Testis (tissue), 3 donors: Measurements from ENCODE around the gene CRYM. TPM values are rescaled to one million over a fixed set of nuclear protein-coding genes. Genes with fewer than 3 reads are reported as not detected.

Experiments used
- DNase-seq: peaks from one replicate; pipeline ENCODE4 v3.0.0-alpha.2; 2019
- H3K27ac ChIP-seq, 2 donors: fragments of 200-600 bp; sonication (generic); one replicate each; pipeline ENCODE4 v1.5.1; 2019
- H3K27me3 ChIP-seq: fragments of 200-600 bp; sonication (generic); one replicate; pipeline ENCODE4 v1.5.1; 2019
- H3K36me3 ChIP-seq: fragments of 200-600 bp; sonication (generic); one replicate; pipeline ENCODE4 v1.5.1; 2017; ENCODE audit warnings: low read depth; ENCODE audit errors: missing control alignments
- H3K4me1 ChIP-seq: fragments of 200-600 bp; sonication (generic); one replicate; pipeline ENCODE4 v1.5.1; 2019
- H3K4me3 ChIP-seq, 2 donors: fragments of 200-600 bp; sonication (generic); one replicate each; pipeline ENCODE4 v1.5.1; 2017 to 2019
- H3K9me3 ChIP-seq: fragments of 200-600 bp; sonication (generic); one replicate; pipeline ENCODE4 v1.5.1; 2017
- CTCF ChIP-seq, 3 experiments: fragments of 450-650 bp in 2 of 3; fragments of 200-600 bp in 1 of 3; sonication (generic) in 1 of 3; IDR thresholded peaks; one replicate each; pipeline ENCODE4 v1.5.1; 2016 to 2019; ENCODE audit warnings: antibody characterized with exemption in 3 of 3, mild to moderate bottlenecking in 2 of 3, moderate library complexity in 1 of 3
- POLR2A ChIP-seq: fragments of 450-650 bp; IDR thresholded peaks from one replicate; pipeline ENCODE4 v1.6.1; 2017; ENCODE audit warnings: antibody characterized with exemption, mild to moderate bottlenecking, moderate library complexity
- WGBS, 2 donors: methylation state at CpG; one replicate each; pipeline ENCODE4 v1.1.5; 2018; 5-methylcytosine and 5-hydroxymethylcytosine counted together
- intact Hi-C: fragments of 100-400 bp; cut with DNase I; formaldehyde crosslinking; loops from one replicate; pipeline ENCODE4 v1.15.1; 2023; ENCODE audit warnings: low total_unique reads
- polyA plus RNA-seq: library from polyadenylated mRNA; stranded (reverse); fragments of 350-450 nt; fragmentation: Illumina TruSeq; extraction: RNeasy Lipid Tissue Mini Kit (QIAGEN cat#74804); gene quantifications from one replicate; pipeline ENCODE4 v1.2.3, GENCODE V29; 2014; ENCODE audit warnings: low read depth, low replicate concordance; ENCODE audit not compliant: insufficient read depth
- total RNA-seq, 2 donors: library from RNA; depleted of rRNA; stranded (reverse); fragments of >200 nt; gene quantifications; one replicate each; pipeline ENCODE4 v1.2.3, GENCODE V29; 2016

Gene CRYM
- total and polyA plus RNA-seq, 3 donors from 2014 or later, result 11.1 to 63.4 (median 14.6) TPM

DNA sequence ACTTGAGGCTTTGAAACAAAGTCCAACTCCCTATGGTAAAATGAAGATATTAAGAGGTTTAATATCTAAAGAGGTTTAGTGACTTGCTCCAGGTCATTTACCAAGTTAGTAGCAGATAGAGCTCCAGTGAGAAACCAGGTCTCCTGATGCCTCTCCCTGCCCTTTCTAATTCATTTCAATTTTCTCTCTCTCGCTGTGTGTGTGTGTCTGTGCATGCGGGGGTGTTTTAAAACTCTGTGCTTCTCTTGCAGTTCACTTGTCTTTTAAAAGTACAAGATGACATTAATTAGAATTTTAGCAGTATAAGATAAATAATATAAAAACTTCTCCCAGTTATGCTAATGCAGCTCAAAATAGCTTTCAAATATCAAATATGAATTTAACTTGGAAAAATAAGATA lies 58.5 kb downstream of the CRYM start:
- intact Hi-C loops, result no loop called here
- H3K4me1 ChIP-seq, result peaks cover 3% of the 10 kb centered on the region
- no peak for TF ChIP-seq CTCF (IDR thresholded peaks at IDR 0.05)
- TF ChIP-seq POLR2A, result no peak
- no peaks in the 10 kb centered on the region for H3K36me3 ChIP-seq
- H3K9me3 ChIP-seq, result no peaks in the 10 kb centered on the region
- WGBS, 2 donors, result 85 to 91% methylated on average over 2 of the region's 2 CpGs
- no peak overlapping the region for H3K27ac ChIP-seq
- H3K27me3 ChIP-seq, result no peaks in the 10 kb centered on the region
- H3K4me3 ChIP-seq, result no peak overlapping the region
- no peak for DNase-seq

- Histone ChIP-seq H3K36me3 (no peaks in the 10 kb centered on the region), H3K27ac (no peak overlapping the region), H3K4me3 (no peak overlapping the region), H3K27me3 (no peaks in the 10 kb centered on the region), H3K9me3 (no peaks in the 10 kb centered on the region), H3K4me1 (peaks cover 3% of the 10 kb centered on the region)
- no peak for TF ChIP-seq CTCF (IDR thresholded peaks at IDR 0.05)
- no peak for TF ChIP-seq POLR2A
- WGBS, 2 donors, result 37 to 53% methylated on average over 7 of the region's 7 CpGs
- no peak for DNase-seq
- intact Hi-C loops, result no loop called here
Observed at GRCh38 chr16:21218153-21218552, 59.9 kb downstream of the CRYM start.

- Histone ChIP-seq H3K4me1 (peaks cover 3% of the 10 kb centered on the region), H3K27me3 (no peaks in the 10 kb centered on the region), H3K4me3 (no peak overlapping the region), H3K36me3 (no peaks in the 10 kb centered on the region), H3K9me3 (no peaks in the 10 kb centered on the region), H3K27ac (no peak overlapping the region)
- TF ChIP-seq POLR2A (no peak), CTCF (IDR thresholded peaks at IDR 0.05) (no peak)
- DNase-seq, result peak; percentile 35
- 58 to 62% methylated on average over 2 of the region's 2 CpGs for WGBS, 2 donors
- intact Hi-C loops, result no loop called here
Observed at GRCh38 chr16:21217121-21217520, 61.0 kb downstream of the CRYM start.

DNA sequence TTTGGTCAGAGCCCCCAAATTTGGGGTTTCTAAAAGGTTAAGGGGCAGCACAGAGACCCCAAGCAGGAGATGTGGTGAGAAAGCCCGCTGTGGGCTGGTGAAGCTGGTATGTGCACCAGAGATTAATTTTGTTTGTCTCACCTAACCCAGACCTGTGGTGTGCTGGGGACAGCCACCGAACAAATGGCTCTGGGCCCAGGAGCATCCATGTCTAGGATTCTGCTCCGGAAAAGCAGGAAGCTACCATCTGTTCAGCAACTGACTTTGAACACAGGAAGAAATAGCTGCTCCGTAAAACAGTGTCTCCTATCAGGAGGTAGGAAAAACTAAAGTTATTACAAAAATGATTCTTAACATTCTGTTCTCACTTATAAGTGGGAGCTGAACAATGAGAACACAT lies 64.0 kb downstream of the CRYM start:
- DNase-seq, result no peak
- Histone ChIP-seq H3K9me3 (no peaks in the 10 kb centered on the region), H3K4me3 (no peak overlapping the region), H3K27ac (no peak overlapping the region), H3K36me3 (no peaks in the 10 kb centered on the region), H3K4me1 (peaks cover 3% of the 10 kb centered on the region), H3K27me3 (no peaks in the 10 kb centered on the region)
- TF ChIP-seq CTCF (IDR thresholded peaks at IDR 0.05) (no peak), POLR2A (no peak)
- WGBS, 2 donors, result 57 to 65% methylated on average over 4 of the region's 4 CpGs
- intact Hi-C loops, result no loop called here

DNA sequence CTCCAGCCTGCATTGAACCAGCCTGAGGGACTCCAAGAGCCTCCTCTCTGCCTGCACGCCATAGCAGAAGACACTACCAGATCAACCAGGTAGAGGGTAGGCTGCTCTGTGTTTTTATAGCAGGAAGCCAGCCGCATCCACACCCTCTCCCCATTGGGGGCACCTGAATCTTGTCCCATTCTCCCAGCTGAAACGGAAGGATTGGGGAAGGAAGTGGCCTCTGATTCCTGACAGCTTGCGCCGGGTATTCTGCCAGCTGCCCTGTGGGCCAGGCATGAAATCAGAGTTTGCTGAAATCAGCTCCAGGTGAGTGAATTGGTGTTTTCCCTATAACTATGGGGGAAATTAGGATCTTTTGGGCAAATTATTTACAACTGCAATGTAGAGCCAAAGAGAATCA lies 66.6 kb downstream of the CRYM start, which contains the start of gene ZP2:
ZP2 (minus strand) TSS at position 89 of the 400 bp plus-strand sequence; CDS start at position 62, 27 bp downstream.
- Histone ChIP-seq H3K36me3 (no peaks in the 10 kb centered on the region), H3K27ac (no peak within 1 kb of the TSS), H3K4me3 (no peak within 1 kb of the TSS), H3K4me1 (peaks cover 3% of the 10 kb centered on the region), H3K9me3 (no peaks in the 10 kb centered on the region), H3K27me3 (no peaks in the 10 kb centered on the region)
- intact Hi-C loops, result no loop called here
- WGBS, 2 donors, result 82 to 84% methylated on average over 5 of the region's 5 CpGs
- TF ChIP-seq POLR2A, result no peak
- TF ChIP-seq CTCF (IDR thresholded peaks at IDR 0.05), result no peak
- DNase-seq, result no peak
